Measurements from ENCODE around the gene ANKRD16.
"Not testable (repeated sequence)": the region's sequence is repeated elsewhere in the genome, so short reads cannot be mapped to it uniquely, and the experiment has no call there.

ANKRD16 gene

DNA sequence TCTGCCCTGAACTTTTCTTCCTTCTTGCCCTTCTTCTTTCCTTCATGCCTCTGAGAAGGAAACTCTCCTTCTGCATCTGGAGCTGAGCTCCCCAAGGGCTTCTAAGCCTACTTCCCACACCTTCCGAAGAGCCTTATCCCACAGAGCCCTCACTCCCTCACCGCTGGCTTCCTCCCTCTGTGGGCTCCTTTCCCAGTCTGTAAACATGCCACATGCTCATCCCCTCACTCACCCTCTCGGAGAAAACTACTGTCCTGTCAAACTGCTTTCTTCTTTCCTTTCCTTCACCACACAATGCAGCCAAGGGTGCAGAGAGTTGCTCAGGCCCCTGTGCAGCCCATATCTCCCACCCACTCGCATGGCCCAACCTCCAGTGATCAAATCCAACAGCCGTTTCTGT is 18.1 kb downstream of the ANKRD16 start:
- DNase-seq, result no peak

DNA sequence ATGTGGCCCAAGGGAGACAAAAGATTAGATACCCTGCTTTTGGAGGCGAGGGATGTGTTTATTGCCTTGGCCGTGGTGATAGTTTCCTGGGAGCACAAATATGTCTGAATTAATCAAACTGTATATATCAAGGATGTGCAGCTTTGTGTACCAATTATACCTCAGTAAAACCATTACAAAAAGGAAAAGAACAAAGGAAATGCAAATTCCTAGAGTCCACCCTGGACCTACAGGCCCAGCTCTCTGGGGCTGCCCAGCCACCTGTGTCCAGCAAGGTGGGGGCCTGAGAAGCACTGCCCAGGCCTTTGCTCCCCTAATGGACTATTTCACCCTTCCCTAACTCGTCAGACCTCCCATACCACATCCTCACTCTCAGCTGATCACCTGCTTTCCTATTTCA is 20.5 kb downstream of the ANKRD16 start:
- no peak for DNase-seq

DNA sequence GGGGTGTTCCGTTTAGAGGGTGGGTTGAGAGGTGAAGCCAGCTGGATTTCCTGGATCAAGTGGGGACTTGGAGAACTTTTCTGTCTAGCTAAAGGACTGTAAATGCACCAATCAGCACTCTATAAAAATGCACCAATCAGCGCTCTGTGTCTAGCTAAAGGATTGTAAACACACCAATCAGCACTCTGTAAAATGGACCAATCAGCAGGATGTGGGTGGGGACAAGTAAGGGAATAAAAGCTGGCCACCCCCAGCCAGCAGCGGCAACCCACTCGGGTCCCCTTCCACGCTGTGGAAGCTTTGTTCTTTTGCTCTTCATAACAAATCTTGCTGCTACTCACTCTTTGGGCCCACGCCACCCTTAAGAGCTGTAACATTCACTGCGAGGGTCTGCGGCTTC is 21.3 kb downstream of the ANKRD16 start:
- DNase-seq, result not testable (repeated sequence)

DNA sequence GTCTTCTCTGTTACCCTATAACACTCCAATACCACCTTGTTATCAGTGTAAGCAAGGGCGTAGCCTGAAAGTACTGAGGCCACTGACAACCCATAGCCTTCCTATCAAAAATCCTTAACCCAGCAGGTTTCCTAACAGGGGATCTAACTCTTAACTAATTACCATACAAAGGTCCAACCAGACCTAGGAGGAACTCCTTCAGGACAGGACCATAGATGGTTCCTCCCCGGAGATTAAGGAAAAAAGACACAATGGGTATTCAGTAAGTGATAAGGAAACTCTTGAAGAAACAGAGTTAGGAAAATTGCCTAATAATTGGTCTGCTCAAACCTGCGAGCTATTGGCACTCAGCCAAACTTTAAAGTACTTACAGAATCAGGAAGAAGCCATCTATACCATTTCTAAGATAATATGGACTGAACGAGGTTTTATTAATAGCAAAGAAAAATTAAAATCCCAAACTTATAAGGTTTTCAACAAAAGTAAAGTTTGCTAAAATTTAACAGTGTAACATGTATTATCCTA is 22.5 kb downstream of the ANKRD16 start:
- DNase-seq, result peak in 2 of 3 donors; percentile 31

DNA sequence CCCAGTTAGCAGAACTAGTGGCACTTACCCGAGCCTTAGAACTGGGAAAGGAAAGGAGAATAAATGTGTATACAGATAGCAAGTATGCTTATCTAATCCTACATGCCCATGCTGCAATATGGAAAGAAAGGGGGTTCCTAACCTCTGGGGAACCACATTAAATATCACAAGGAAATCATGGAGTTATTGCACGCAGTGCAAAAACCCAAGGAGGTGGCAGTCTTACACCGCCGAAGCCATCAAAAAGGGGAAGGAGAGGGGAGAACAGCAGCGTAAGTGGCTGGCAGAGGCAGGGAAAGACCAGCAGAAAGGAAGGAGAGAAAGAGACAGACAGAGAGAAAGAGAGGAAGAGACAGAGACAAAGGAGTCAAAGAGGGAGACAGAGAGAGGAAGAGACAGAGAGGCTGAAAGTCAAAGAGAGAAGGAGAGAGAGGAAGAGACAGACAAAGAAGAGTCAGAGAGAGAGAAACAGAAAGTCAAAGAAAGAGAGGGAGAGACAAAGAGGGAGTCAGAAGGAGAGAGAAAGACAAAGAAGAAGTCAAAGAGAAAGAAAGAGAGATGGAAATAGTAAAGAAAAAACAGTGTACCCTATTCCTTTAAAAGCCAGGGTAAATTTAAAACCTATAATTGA is 23.1 kb downstream of the ANKRD16 start:
- DNase-seq, result peak; percentile 59 to 71 (median 66)

DNA sequence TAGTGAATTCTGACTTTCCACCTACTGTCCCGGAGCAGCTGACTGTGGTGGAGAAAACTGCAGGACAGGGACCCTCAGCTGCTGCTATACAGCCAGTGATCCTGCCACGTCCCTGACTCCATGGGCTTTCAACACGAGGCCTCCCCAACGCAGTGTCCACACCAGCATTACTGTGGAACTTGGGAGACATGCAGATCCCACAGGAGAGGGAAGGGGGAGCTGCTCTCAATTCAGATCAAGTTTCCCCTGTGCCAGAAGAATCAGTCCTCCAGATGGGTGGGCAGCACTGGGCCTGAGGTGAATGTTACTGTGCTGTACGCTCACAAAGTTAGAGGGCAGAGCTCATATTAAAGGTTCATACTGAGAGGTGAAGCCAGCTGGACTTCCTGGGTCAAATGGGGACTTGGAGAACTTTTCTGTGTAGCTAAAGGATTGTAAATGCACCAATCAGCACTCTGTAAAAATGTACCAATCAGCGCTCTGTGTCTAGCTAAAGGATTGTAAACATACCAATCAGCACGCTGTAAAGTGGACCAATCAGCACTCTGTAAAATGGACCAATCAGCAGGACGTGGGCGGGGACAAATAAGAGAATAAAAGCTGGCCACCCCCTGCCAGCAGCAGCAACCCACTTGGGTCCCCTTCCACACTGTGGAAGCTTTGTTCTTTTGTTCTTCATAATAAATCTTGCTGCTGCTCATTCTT is 26.6 kb downstream of the ANKRD16 start:
- DNase-seq, result not testable (repeated sequence)

DNA sequence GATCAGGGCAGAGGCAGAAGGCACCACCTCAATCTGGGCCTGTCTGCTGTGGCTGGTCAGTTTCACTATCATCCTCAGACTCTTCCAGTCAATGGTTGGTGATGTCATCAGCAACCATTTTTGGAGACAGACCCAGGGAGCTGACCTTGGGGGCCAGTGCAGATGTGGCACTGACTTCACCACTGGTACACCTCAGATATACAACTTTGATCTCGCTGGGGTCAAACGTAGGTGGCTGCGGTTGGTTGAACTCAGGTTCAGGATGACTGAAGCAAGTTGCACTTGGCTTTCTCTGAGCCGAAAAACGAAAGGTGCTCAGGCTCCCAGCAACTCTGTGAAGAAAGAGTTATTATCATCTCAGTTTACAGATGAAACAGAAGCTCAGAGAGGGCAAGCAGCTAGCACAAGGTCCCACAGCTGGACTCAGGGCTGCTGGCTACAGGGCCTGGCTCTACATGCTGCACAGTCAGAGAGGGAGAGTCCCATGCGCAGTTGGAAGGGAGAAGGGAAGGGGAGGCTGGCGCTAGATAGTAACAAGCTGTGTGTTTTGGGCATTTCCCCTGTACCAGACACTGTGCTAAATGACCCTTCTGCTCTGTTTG is 27.2 kb downstream of the ANKRD16 start:
- DNase-seq, result peak; percentile 48 to 77 (median 71)

DNA sequence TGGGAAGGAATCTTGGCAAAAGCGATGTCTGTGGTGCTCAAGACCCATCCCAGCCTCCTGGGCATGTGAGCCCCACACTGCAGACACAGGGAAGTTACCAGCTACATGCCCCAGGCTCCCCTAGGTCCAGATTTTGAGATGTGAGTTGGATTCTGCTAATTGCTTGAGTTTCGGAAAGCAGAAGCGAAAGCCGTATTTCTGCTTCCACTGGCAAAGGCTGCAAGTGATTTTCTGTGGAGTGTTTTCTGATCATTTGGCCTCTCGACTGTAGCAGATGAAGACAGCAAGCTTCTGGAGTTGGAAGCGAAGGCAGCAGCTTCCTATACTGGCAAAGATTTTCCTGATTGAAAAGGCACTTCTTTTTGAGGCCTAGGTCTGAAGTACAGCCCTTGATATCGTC is 29.6 kb downstream of the ANKRD16 start:
- DNase-seq, result peak; percentile 27 to 45 (median 35)

DNA sequence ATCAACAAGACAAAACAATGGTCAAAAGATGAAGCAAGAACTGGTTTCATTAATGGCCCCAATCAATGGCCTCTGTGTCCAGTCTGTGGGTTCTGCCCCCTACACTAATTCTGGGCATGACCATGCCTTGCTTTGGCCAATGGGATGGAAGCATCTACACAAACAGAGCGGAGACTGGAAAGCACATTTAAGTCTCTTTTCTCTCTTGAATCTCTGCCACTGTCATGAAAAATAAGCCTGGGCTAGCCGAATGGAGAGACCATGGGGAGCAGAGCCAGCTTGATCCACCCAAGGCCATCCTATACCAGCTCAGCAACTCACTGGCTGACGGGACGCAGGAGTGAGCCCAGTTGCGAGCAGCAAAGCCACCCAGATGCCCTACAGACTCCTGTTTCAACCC is 30.9 kb downstream of the ANKRD16 start:
- DNase-seq, result no peak

DNA sequence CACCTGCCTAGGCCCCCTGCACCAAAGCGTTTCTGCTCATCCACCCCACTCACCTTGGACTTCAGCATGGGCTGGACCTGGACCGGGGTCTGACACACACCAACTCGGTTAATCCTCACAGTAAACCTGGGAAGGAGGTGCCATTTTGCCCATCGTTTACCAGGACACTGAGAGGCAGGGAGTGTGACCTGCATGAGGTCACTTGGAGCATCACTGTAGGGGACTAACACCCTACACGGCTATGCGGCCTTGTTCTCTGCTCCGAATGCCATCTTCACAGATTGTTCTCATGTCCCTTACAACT is 33.0 kb downstream of the ANKRD16 start:
- DNase-seq, result no peak

DNA sequence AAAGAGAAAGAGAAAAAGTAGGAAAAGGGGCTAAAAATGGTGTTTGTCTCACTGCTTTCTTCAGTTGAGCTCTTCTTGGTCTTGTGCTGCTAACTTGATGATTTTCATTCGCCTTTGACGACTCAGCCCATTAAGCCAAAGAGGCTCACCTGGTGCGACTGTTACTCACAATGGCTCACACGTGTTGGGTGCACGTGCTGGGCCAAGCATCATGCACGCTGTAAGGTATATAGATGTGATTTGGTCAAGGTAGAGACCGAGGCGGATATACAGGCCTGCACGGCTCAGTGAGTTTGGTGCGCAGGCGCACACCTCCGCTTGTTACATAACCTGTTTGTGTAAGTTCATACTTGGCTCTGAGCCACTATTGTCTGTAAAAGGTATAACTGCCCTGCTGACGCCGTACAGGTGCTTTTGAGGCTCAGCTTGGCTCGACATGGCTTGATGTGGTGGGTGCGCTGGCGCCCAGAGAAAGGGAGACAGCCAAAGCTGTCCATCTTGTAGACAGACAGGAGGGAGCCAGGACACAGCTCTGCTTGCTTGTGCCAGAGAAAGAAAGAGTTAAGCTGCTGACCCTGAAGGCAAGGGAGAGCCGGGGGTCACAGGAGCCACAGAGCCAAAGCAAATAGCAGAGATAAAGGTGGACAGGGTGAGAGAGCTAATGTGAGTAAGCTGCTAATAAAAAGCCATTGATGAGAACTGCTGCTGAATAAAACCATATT is 33.6 kb downstream of the ANKRD16 start:
- DNase-seq, result no peak

DNA sequence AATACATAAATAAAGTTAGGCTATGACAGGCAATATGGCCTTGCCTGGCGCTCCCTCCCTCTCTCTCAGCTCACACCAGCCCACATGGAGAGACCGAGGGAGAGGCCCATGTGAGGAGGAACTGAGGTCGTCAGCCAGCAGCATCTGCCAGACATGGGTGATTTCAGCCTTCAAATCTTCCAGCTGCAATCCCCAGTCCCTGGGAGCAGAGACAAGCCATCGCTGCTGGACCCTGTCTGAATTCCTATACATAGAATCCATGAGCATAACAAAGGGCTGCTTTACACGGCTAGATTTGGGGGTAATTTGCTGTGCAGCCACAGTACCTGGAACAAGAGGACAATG is 35.6 kb downstream of the ANKRD16 start:
- peak in 1 of 3 donors; percentile 43 for DNase-seq

DNA sequence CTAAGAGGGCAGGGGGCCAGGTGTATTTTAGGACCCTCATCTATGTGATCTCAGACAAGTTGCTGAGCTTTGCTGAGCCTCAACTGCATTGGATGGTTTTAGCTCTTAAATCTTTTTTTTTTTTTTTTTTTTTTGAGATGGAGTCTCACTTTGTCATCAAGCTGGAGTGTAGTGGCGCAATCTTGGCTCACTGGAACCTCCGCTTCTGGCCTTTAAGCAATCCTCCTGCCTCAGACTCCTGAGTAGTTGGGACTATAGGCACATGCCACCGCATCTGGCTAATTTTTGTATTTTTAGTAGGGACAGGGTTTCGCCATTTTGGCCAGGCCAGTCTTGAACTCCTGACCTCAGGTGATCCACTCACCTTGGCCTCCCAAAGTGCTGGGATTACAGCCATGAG is 43.0 kb downstream of the ANKRD16 start:
- peak; percentile 46 to 49 (median 47) for DNase-seq

DNA sequence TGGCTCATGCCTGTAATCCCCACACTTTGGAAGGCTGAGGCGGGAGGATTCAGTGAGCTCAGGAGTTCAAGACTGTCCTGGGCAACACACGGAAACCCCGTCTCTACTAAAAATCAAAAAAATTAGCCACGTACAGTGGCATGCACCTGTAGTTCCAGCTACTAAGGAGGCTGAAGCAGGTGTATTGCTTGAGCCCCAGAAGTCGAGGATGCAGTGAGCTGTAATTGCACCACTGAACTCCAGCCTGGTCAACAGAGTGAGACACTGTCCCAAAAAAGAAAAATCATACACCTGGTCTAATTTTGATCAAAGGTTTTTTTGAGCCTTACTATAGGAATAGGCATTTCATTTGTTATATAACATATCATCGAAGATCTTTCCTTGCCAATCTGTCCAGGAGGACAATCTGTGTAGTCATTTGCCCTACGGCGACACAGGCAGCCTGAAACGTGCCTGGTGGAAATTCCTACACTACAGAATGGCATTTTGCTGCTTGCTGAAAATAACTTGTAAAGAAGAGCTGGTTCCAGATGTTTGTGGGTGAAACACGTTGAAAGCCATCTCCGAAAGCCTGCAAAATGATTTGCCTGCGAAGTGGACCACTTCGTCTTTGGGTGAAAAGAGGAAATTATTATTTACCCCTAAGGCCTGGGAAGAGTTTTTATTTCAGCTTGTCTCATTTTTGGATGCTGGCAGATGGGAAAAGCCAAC is 45.2 kb downstream of the ANKRD16 start:
- no peak for DNase-seq

DNA sequence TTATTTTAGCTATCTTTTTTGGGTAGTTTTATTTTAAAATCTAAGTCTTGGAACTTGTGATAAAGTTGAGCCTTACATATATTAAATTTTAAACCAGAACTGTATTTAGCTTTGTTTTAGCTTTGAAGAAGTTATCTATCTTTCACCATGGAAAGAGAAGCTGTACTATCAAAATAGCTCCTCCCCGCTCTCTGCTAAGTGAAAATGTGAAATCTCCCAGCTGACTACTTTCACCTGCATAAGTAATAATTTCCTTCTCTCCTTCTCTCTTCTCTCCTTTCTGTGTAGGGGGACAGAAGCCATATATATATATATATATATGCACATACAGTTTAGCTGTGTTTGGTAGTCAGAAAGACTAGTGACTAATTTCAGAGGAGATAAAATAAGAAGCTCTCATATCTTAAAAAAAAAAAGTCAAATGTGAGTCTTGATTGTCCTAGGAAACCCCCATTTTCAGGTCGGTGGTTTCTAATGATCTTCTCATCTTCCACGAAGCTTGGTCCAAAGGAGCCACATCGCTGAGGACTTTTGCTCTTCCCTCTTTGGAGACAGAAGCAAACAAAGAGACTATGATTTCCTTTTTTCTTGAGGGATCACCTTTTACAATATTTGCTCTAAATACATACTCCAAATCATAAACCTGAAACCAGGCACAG is 45.9 kb downstream of the ANKRD16 start:
- no peak for DNase-seq

DNA sequence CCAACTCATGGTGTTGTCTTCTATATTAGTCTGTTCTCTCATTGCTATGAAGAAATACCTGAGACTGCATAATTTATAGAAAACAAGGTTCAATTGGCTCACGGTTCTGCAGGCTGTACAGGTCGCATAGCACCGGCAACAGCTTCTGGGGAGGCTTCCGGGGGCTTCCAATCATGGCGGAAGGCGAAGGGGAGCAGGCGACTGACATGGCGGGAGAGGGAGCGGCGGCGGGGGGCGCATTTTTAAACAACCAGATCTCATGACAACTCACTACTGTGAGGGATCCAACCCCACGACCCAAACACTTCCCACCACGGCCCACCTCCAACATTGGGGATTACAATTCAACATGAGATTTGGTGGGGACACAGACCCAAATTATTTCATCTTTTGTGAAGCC is 47.7 kb downstream of the ANKRD16 start:
- DNase-seq, result no peak

DNA sequence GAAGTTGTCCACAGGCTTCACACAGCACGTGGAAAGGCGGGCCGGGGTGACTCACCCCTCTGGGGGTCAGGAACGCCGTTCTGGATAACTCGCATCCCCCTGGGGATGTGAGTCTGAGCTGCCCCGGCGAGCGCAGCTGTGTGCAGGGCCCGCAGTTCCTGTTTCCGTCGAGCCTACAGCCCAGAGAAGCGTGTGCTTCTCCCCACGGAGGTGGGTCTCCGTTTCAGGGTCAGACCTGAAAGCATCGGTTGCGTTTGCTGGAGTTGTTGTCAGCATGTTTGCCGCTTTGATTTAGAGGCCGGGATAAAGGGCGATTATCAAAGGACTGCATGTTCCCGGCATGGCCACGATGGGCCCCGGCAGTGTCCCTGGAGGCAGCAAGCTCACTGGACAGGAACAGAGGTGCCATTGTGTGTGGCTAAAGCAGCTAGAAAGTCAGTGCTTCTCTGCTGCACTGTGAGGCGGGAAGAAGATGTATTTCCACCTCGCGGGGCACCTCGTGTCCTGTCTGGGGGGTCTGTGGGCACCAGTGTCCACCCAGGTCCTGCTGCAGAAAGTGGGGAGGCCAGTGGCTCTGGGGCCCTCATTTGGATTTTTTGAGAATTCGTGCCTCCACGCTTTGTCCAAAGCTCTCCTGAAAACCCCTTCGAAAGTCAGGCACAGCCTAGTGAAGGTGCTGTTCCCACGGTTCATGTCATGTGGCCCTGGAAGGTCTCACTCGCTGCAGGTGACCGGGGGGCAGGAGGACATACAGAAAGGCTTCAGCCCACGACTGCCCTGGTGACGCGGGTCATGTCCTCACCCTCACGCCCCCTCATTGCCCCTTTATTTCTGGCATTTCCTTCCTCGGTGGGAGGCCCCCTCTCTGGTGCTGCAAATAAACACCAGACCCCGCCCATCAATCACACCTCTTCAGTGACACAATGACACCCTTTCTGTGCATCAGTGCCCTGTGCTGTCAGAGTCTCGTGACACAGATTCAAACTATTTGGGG is 49.1 kb downstream of the ANKRD16 start:
- DNase-seq, result peak; percentile 29 to 57 (median 47)

DNA sequence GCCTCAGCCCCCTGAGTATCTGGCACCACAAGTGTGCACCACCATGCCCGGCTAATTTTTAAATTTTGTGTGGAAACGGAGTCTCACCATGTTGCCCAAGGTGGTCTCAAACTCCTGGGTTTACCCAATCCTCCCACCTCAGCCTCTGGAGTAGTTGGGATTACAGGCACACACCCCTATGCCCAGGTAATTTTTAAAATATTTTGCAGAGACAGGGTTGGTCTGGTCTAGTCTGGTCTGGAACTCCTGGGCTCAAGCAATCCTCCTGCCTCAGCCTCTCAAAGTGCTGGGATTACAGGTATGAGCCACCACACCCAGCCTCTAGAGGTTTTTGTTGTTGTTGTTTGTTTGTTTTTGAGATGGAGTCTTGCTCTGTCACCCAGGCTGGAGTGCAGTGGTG is 53.5 kb downstream of the ANKRD16 start:
- DNase-seq, result not testable (repeated sequence)

DNA sequence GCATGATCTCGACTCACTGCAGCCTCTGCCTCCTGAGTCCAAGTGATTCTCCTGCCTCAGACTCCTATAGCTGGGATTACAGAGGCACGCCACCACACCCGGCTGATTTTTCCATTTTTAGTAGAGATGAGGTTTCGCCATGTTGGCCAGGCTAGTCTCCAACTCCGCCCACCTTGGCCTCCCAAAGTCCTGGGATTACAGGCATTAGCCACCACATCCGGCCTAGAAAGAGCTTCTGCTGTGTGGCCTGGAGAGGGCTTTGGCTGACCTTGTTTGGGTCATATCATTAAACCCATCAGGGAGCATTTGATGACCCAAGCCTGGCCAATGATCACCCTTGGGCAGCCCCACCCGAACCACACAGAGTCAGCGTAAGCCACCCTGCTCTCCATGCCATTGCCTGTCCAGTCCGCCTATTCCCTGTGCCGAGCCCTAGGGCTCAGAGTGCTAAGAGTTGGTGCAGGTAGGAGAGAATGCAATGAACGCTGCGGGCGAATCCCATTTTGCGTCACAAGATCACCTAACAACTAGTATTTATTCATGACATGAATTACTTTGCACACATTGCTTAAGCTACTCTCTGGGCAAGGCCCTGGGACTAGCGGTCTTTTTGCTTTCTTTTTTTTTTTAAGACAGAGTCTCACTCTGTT is 54.1 kb downstream of the ANKRD16 start:
- DNase-seq, result no peak

DNA sequence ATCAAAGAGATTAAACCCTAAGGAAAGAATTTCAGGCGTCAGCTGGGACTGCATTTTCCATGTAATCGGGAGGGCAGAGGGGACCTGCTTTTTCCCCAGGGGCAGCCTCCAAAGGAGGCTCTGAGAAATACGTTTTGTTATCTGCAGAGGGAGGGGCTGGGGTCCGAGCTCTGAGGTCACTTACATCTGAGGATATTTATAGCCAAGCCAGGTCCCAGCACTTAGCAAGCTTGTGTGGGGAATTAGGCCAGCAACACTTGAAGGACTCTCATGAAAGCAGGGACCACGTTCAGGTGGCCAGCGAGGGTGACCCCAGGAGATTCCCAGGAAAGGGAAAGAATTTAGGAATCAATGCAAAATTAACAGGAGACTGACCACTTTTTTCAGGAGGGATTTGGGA is 55.9 kb downstream of the ANKRD16 start:
- DNase-seq, result no peak

DNA sequence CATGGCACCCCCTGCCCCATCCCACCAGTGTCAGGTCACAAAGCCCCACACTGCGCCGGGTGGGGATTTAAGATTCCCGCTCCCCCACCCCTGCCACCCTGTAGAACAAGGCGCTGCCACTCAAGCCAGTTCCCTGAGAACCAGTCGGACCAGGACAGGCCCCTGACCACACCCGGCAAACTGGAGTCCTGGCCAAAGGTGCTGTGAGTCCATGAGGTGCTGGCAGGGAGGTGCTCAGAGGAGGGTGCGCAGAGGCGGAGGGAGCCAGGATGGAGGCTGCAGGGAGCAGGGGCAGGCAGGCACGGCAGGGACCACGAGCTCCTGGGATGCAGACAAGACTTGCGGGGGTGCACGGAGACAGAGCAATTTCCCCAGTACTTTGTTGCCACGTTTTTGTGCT is 56.7 kb downstream of the ANKRD16 start:
- DNase-seq, result no peak
